ENCODE data around the gene RCAN2.

Gene RCAN2

GRCh38 chr6:46323966-46324622 is 167.2 kb downstream of the RCAN2 start:
- H3K9me3 Mint-ChIP-seq, result no peaks in the 10 kb centered on the region
- no peaks in the 10 kb centered on the region for H3K4me1 Mint-ChIP-seq
- H3K4me3 Mint-ChIP-seq, result no peak overlapping the region
- peaks cover 22% of the 10 kb centered on the region for H3K27me3 Mint-ChIP-seq
- DNase-seq (no peak), ATAC-seq (no peak)
- no peak overlapping the region for H3K27ac Mint-ChIP-seq

- H3K9me3 Mint-ChIP-seq, result no peaks in the 10 kb centered on the region
- H3K4me1 Mint-ChIP-seq, result no peaks in the 10 kb centered on the region
- H3K27me3 Mint-ChIP-seq, result peaks cover 17% of the 10 kb centered on the region
- no peak overlapping the region for H3K4me3 Mint-ChIP-seq
- DNase-seq, result no peak
- peak; percentile 67 for ATAC-seq
- H3K27ac Mint-ChIP-seq, result no peak overlapping the region
Measured at GRCh38 chr6:46323312-46323965, 167.8 kb downstream of the RCAN2 start.

- Mint-ChIP-seq H3K27ac (no peak overlapping the region), H3K4me3 (no peak overlapping the region), H3K9me3 (no peaks in the 10 kb centered on the region), H3K4me1 (peaks cover 2% of the 10 kb centered on the region), H3K27me3 (peaks cover 9% of the 10 kb centered on the region)
- DNase-seq (no peak), ATAC-seq (no peak)
Measured at GRCh38 chr6:46320505-46320904, 170.7 kb downstream of the RCAN2 start.

GRCh38 chr6:46315589-46315988 is 175.7 kb downstream of the RCAN2 start:
- Mint-ChIP-seq H3K27ac (no peak overlapping the region), H3K4me3 (no peak overlapping the region), H3K4me1 (peaks cover 7% of the 10 kb centered on the region), H3K27me3 (no peaks in the 10 kb centered on the region), H3K9me3 (no peaks in the 10 kb centered on the region)
- ATAC-seq (no peak), DNase-seq (no peak)

- DNase-seq (no peak), ATAC-seq (no peak)
- Mint-ChIP-seq H3K9me3 (no peaks in the 10 kb centered on the region), H3K4me3 (no peak overlapping the region), H3K27me3 (no peaks in the 10 kb centered on the region), H3K27ac (no peak overlapping the region), H3K4me1 (peaks cover 7% of the 10 kb centered on the region)
Measured at GRCh38 chr6:46312654-46313053, 178.6 kb downstream of the RCAN2 start.

GRCh38 chr6:46310196-46310595 is 181.1 kb downstream of the RCAN2 start:
- DNase-seq (no peak), ATAC-seq (no peak)
- H3K4me3 Mint-ChIP-seq, result no peak overlapping the region
- H3K27me3 Mint-ChIP-seq, result peaks cover 8% of the 10 kb centered on the region
- no peak overlapping the region for H3K27ac Mint-ChIP-seq
- H3K4me1 Mint-ChIP-seq, result peaks cover 3% of the 10 kb centered on the region
- H3K9me3 Mint-ChIP-seq, result no peaks in the 10 kb centered on the region

- Mint-ChIP-seq H3K27ac (no peak overlapping the region), H3K9me3 (no peaks in the 10 kb centered on the region), H3K4me3 (no peak overlapping the region), H3K27me3 (peaks cover 17% of the 10 kb centered on the region), H3K4me1 (no peaks in the 10 kb centered on the region)
- no peak for ATAC-seq
- DNase-seq, result no peak
Measured at GRCh38 chr6:46306431-46306830, 184.8 kb downstream of the RCAN2 start.

DNA sequence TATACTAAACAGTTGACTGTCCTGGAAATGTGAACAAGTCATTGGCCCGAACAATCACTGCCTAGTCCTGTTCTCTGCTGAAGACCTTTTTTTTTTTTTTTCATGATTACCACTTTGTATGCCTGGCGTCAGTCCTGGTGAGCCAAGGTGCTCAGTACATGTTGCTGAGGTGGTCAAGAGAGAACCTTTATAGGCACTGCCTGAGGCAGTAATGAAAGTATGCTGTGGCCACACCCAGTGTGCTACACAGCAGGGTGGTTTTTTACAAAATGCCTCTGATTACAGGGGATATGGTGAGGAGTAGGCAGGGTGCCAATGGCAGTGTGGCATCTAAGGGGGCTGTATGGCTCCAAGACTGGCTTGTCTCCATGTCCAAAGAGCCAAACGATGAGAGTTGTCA is 185.4 kb downstream of the RCAN2 start:
- ATAC-seq, result no peak
- H3K27me3 Mint-ChIP-seq, result peaks cover 17% of the 10 kb centered on the region

DNA sequence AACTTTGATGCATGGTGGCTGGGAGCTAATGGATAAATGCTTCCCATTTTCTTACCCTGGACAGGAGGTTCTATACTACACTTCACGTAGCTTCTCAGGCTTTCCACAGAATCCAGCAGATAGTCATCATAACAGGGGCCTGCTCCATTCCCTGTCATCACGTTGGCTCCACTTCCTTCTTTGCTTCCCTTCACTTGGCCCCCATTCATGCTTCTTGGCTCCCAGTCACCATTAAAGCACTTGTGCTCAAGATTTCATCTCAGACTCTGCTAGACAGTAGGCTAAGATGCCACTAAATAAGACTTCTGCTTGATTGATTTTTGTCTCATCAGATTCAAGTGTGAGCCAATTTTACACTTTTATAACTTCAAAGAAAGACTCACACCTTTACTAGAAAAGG is 186.0 kb downstream of the RCAN2 start:
- no peak for ATAC-seq
- no peaks in the 10 kb centered on the region for H3K4me1 Mint-ChIP-seq
- H3K9me3 Mint-ChIP-seq, result no peaks in the 10 kb centered on the region
- no peak overlapping the region for H3K27ac Mint-ChIP-seq
- DNase-seq, result no peak
- no peak overlapping the region for H3K4me3 Mint-ChIP-seq
- H3K27me3 Mint-ChIP-seq, result peaks cover 17% of the 10 kb centered on the region

More for the DNA sequence above, 185.4 kb downstream of the RCAN2 start:
- H3K27ac Mint-ChIP-seq, result no peak overlapping the region
- no peaks in the 10 kb centered on the region for H3K9me3 Mint-ChIP-seq
- no peak overlapping the region for H3K4me3 Mint-ChIP-seq
- no peak for DNase-seq
- no peaks in the 10 kb centered on the region for H3K4me1 Mint-ChIP-seq

DNA sequence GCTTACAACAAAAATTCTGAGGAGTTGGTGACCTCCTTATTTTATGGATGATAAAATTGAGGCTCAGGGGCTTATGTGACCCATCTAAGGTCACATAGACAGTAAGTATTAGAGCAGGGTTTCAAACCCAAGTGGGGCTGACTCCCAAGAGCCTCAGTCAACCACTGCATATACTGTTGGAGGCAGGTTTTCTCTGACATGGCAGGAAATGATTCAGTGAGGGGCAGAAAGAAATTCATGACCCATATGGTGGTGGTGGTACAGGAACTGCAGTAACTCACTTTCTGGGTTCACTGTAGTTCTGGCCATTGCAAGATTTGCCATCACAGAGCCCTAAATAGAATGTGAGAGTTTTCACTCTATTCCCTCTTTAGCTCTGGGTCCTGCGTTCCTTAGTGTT is 188.4 kb downstream of the RCAN2 start:
- DNase-seq, result no peak
- no peak overlapping the region for H3K27ac Mint-ChIP-seq
- peaks cover 17% of the 10 kb centered on the region for H3K27me3 Mint-ChIP-seq
- H3K4me1 Mint-ChIP-seq, result no peaks in the 10 kb centered on the region
- H3K9me3 Mint-ChIP-seq, result no peaks in the 10 kb centered on the region
- no peak overlapping the region for H3K4me3 Mint-ChIP-seq
- no peak for ATAC-seq

DNA sequence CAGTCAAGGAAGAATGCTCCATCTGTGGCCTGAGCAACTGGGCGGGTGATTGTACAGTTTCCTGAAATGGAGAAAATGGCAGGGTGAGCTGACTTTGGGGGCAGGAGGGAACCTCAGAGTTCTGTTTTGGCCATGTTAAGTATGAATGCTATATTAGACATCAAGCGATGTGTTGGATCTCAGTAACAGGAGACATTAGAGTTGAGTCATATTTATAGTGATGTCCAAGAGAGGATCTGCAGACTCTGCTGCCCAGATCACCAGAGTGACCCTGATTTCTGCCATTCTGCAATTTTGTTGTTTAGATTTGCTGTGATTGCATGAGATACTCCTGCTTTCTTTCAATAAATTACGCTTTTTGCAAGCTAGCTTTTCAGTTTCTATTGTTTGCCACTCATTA is 189.1 kb downstream of the RCAN2 start:
- DNase-seq (no peak), ATAC-seq (no peak)
- H3K9me3 Mint-ChIP-seq, result no peaks in the 10 kb centered on the region
- no peak overlapping the region for H3K27ac Mint-ChIP-seq
- no peaks in the 10 kb centered on the region for H3K4me1 Mint-ChIP-seq
- no peak overlapping the region for H3K4me3 Mint-ChIP-seq
- peaks cover 13% of the 10 kb centered on the region for H3K27me3 Mint-ChIP-seq

DNA sequence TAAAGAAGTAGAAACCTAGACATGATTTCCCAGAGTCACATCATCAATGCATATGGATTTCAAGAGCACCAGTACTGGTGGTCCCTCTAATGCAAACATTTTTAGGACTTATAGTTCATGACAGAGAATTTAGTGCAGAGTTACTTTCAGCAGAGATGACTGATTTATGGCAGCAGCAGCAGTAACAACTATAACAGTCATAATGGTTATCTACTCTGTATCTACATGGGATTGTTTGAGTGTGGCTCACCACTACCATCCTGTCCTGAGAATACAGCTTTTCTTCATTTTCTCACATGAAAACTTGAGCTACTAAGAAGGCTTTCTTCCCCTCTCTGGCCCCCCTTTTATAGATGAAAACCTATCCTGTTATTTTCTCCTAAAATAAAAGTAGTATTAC is 192.0 kb downstream of the RCAN2 start:
- Mint-ChIP-seq H3K4me1 (no peaks in the 10 kb centered on the region), H3K9me3 (no peaks in the 10 kb centered on the region), H3K27me3 (peaks cover 21% of the 10 kb centered on the region), H3K27ac (no peak overlapping the region), H3K4me3 (no peak overlapping the region)
- ATAC-seq (no peak), DNase-seq (no peak)

- H3K4me3 Mint-ChIP-seq, result no peak overlapping the region
- DNase-seq, result no peak
Measured at GRCh38 chr6:46296586-46296985, 194.7 kb downstream of the RCAN2 start.

GRCh38 chr6:46293641-46294316 is 197.5 kb downstream of the RCAN2 start:
- no peak overlapping the region for H3K4me3 Mint-ChIP-seq
- no peak overlapping the region for H3K27ac Mint-ChIP-seq
- H3K4me1 Mint-ChIP-seq, result peaks cover 5% of the 10 kb centered on the region
- peaks cover 44% of the 10 kb centered on the region for H3K27me3 Mint-ChIP-seq
- DNase-seq, result no peak
- ATAC-seq, result no peak
- no peaks in the 10 kb centered on the region for H3K9me3 Mint-ChIP-seq

More at GRCh38 chr6:46296586-46296985, 194.7 kb downstream of the RCAN2 start:
- Mint-ChIP-seq H3K27me3 (peaks cover 24% of the 10 kb centered on the region), H3K9me3 (no peaks in the 10 kb centered on the region), H3K27ac (no peak overlapping the region), H3K4me1 (no peaks in the 10 kb centered on the region)
- no peak for ATAC-seq

DNA sequence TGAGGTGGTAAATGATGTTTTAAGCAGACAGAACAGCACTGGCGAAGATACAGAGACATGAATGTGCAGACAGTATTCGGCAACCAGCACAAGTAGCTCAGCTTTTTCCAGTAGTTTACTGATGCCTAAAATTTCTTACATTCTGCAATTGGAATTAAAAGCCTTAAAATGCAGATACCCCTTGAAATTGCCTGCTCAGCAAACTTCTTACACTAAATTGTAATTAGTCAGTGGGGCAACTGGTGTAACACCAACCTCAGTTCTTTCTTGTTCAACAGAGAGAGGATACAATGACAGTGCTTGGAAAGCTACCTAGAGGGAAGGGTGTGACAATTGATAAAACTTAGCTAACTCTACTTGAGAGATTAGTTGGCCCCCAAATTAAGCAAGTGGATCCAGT is 199.4 kb downstream of the RCAN2 start:
- peaks cover 5% of the 10 kb centered on the region for H3K4me1 Mint-ChIP-seq
- no peak overlapping the region for H3K27ac Mint-ChIP-seq
- peaks cover 57% of the 10 kb centered on the region for H3K27me3 Mint-ChIP-seq
- H3K4me3 Mint-ChIP-seq, result no peak overlapping the region
- DNase-seq (no peak), ATAC-seq (no peak)
- H3K9me3 Mint-ChIP-seq, result no peaks in the 10 kb centered on the region

GRCh38 chr6:46291275-46291633 is 200.0 kb downstream of the RCAN2 start:
- ATAC-seq (no peak), DNase-seq (no peak)
- H3K4me3 Mint-ChIP-seq, result no peak overlapping the region
- peaks cover 57% of the 10 kb centered on the region for H3K27me3 Mint-ChIP-seq
- no peaks in the 10 kb centered on the region for H3K9me3 Mint-ChIP-seq
- peaks cover 5% of the 10 kb centered on the region for H3K4me1 Mint-ChIP-seq
- H3K27ac Mint-ChIP-seq, result no peak overlapping the region
